Panc1 (cell line): ENCODE measurements around the gene UNKL.

Experiments
- CTCF ChIP-seq: fragments of 450-650 bp; IDR thresholded peaks from 2 replicates; pipeline ENCODE4 v1.5.1; 2017; ENCODE audit warnings: mild to moderate bottlenecking
- TCF7L2 ChIP-seq: IDR thresholded peaks from 2 replicates; pipeline ENCODE4 v1.6.1; 2011; ENCODE audit warnings: mild to moderate bottlenecking, low read depth, low read length, inconsistent platforms

- TF ChIP-seq CTCF, result no peak
- TF ChIP-seq TCF7L2, result no peak
These were observed 48.3 kb downstream of the UNKL start for GRCh38 chr16:1366060-1366711.
